H1 (cell line): ENCODE data around the gene KRT17. TPM values are rescaled to one million over a fixed set of nuclear protein-coding genes. Genes with fewer than 3 reads are reported as not detected.

ENCODE experiments used
- CTCF ChIA-PET: fragments of 300-600 bp; sonication (Branson Sonifier 250); formaldehyde crosslinking; loops from one replicate; lab custom pipeline; 2021; ENCODE audit not compliant: partially characterized antibody; lab: Charles Lee
- POLR2A ChIA-PET: fragments of 300-600 bp; sonication (Branson Sonifier 250); formaldehyde crosslinking; loops from one replicate; lab custom pipeline; 2021; ENCODE audit warnings: inconsistent platforms; ENCODE audit not compliant: partially characterized antibody; lab: Charles Lee
- DNase-seq, 2 experiments: peaks; one replicate each; pipeline versions ENCODE4 v3.0.0 to v3.0.0-alpha.2; 2010 to 2022; ENCODE audit warnings: low spot score in 2 of 2, low read depth in 1 of 2, mixed read lengths in 1 of 2
- FAIRE-seq: peaks from 2 replicates; lab custom pipeline; 2011; peaks lifted over from hg19 to GRCh38; lab: Jason Lieb, UNC
- H2AFZ ChIP-seq: 2 replicates; pipeline ENCODE4 v1.8.1; 2012; ENCODE audit warnings: low read length, inconsistent platforms
- H2AK5ac ChIP-seq: 2 replicates; pipeline ENCODE4 v1.6.1; 2013; ENCODE audit warnings: low read depth, low read length
- H2BK120ac ChIP-seq: replicated peaks from 2 replicates; pipeline ENCODE3; 2013; ENCODE audit warnings: low read depth, low read length, inconsistent platforms
- H2BK12ac ChIP-seq: 2 replicates; pipeline ENCODE4 v1.6.1; 2013; ENCODE audit warnings: low read depth, low read length
- H2BK15ac ChIP-seq: 2 replicates; pipeline ENCODE4 v1.6.1; 2013; ENCODE audit warnings: low read length
- H2BK20ac ChIP-seq: 2 replicates; pipeline ENCODE4 v1.6.1; 2013; ENCODE audit warnings: low read length
- H2BK5ac ChIP-seq: 2 replicates; pipeline ENCODE4 v1.6.1; 2013; ENCODE audit warnings: low read depth, low read length
- H3K14ac ChIP-seq: 2 replicates; pipeline ENCODE4 v1.6.1; 2013; ENCODE audit warnings: inconsistent platforms; ENCODE audit not compliant: insufficient read length
- H3K18ac ChIP-seq: 2 replicates; pipeline ENCODE4 v1.6.1; 2013; ENCODE audit warnings: low read length; ENCODE audit errors: extremely low read depth
- H3K23ac ChIP-seq: 2 replicates; pipeline ENCODE4 v1.6.1; 2013; ENCODE audit warnings: inconsistent platforms; ENCODE audit not compliant: insufficient read length
- H3K23me2 ChIP-seq: 2 replicates; pipeline ENCODE4 v1.6.1; 2013; ENCODE audit warnings: low read depth, low read length
- H3K27ac ChIP-seq: 2 replicates; pipeline ENCODE4 v1.6.1; 2011; ENCODE audit warnings: low read depth, low read length, inconsistent platforms
- H3K27me3 ChIP-seq, 4 experiments: replicated peaks in 1 of 4; 1 replicate in 1 of 4; 2 replicates in 3 of 4; pipeline versions ENCODE4 v1.6.1 to v1.8.1; 2011 to 2013; ENCODE audit warnings: low read length in 3 of 4, mild to moderate bottlenecking in 3 of 4, inconsistent platforms in 2 of 4, mixed read lengths in 2 of 4, moderate library complexity in 1 of 4; ENCODE audit not compliant: control insufficient read depth in 3 of 4, insufficient read depth in 3 of 4; ENCODE audit errors: extremely low read depth in 1 of 4
- H3K36me3 ChIP-seq, 4 experiments: 2 replicates each; pipeline versions ENCODE4 v1.6.1 to v1.8.1; 2011 to 2013; ENCODE audit warnings: mild to moderate bottlenecking in 4 of 4, low read length in 3 of 4, moderate library complexity in 2 of 4, control low read depth in 1 of 4, inconsistent platforms in 1 of 4; ENCODE audit not compliant: insufficient read depth in 4 of 4, control insufficient read depth in 2 of 4
- H3K4ac ChIP-seq: replicated peaks from 2 replicates; pipeline ENCODE3; 2013; ENCODE audit warnings: low read length, low read depth, mixed read lengths, inconsistent platforms; ENCODE audit not compliant: insufficient read length
- H3K4me1 ChIP-seq, 4 experiments: replicated peaks in 1 of 4; 1 replicate in 1 of 4; 2 replicates in 3 of 4; pipeline versions ENCODE4 v1.6.1 to v1.8.1; 2011 to 2013; ENCODE audit warnings: low read length in 3 of 4, inconsistent platforms in 2 of 4, mixed read lengths in 1 of 4; ENCODE audit not compliant: insufficient read depth in 4 of 4, control insufficient read depth in 3 of 4
- H3K4me2 ChIP-seq, 2 experiments: 2 replicates each; pipeline versions ENCODE4 v1.6.1 to v1.8.1; 2011 to 2013; ENCODE audit warnings: low read depth in 2 of 2, low read length in 2 of 2, control low read depth in 1 of 2, inconsistent platforms in 1 of 2, mild to moderate bottlenecking in 1 of 2; ENCODE audit not compliant: insufficient read depth in 1 of 2
- H3K4me3 ChIP-seq, 4 experiments: fragments of 200-600, 300-600 bp in 1 of 4; sonication (generic), shearing (Covaris generic), sonication (Bioruptor Twin) in 1 of 4; 2 replicates each; pipeline versions ENCODE4 v1.5.1 to v1.8.1; 2011 to 2016; ENCODE audit warnings: low read length in 4 of 4, low read depth in 3 of 4, control low read depth in 2 of 4, inconsistent platforms in 2 of 4, mild to moderate bottlenecking in 2 of 4, mixed read lengths in 1 of 4, moderate library complexity in 1 of 4; ENCODE audit not compliant: insufficient read depth in 2 of 4; ENCODE audit errors: extremely low read depth in 1 of 4
- H3K56ac ChIP-seq: replicated peaks from 2 replicates; pipeline ENCODE3; 2013; ENCODE audit warnings: low read depth, mild to moderate bottlenecking, mixed read lengths, low read length, inconsistent platforms; ENCODE audit not compliant: insufficient read length
- H3K79me1 ChIP-seq: 2 replicates; pipeline ENCODE4 v1.6.1; 2013; ENCODE audit warnings: low read depth, low read length, control low read depth
- H3K79me2 ChIP-seq, 2 experiments: 2 replicates each; pipeline versions ENCODE4 v1.6.1 to v1.8.1; 2012 to 2013; ENCODE audit warnings: low read length in 2 of 2, mild to moderate bottlenecking in 2 of 2, inconsistent platforms in 1 of 2; ENCODE audit not compliant: insufficient read depth in 2 of 2, control insufficient read depth in 1 of 2
- H3K9ac ChIP-seq, 4 experiments: replicated peaks in 1 of 4; 1 replicate in 1 of 4; 2 replicates in 3 of 4; pipeline versions ENCODE4 v1.6.1 to v1.8.1; 2011 to 2013; ENCODE audit warnings: low read depth in 3 of 4, low read length in 3 of 4, control low read depth in 2 of 4, mild to moderate bottlenecking in 2 of 4, moderate library complexity in 2 of 4, inconsistent platforms in 1 of 4; ENCODE audit errors: extremely low read depth in 1 of 4
- H3K9me3 ChIP-seq, 2 experiments: 2 replicates each; pipeline versions ENCODE4 v1.6.1 to v1.8.1; 2012 to 2013; ENCODE audit warnings: mild to moderate bottlenecking in 2 of 2, moderate library complexity in 2 of 2, control low read depth in 1 of 2, inconsistent platforms in 1 of 2, low read depth in 1 of 2, low read length in 1 of 2, mixed read lengths in 1 of 2; ENCODE audit not compliant: insufficient read depth in 2 of 2
- H4K20me1 ChIP-seq, 2 experiments: replicated peaks in 1 of 2; 2 replicates each; pipeline versions ENCODE3 to v1.8.1; 2011 to 2013; ENCODE audit warnings: inconsistent platforms in 2 of 2, low read length in 2 of 2, mild to moderate bottlenecking in 1 of 2; ENCODE audit not compliant: insufficient read depth in 2 of 2, control insufficient read depth in 1 of 2
- H4K5ac ChIP-seq: 2 replicates; pipeline ENCODE4 v1.6.1; 2013; ENCODE audit warnings: low read length, low read depth, mixed read lengths, inconsistent platforms; ENCODE audit not compliant: insufficient read length
- H4K8ac ChIP-seq: 2 replicates; pipeline ENCODE4 v1.8.0; 2013; ENCODE audit warnings: mild to moderate bottlenecking, moderate library complexity, low read length, inconsistent platforms; ENCODE audit not compliant: insufficient read depth; ENCODE audit errors: extremely low read depth
- H4K91ac ChIP-seq: replicated peaks from 2 replicates; pipeline ENCODE3; 2013; ENCODE audit warnings: low read length, mixed read lengths, inconsistent platforms; ENCODE audit not compliant: insufficient read length
- ASH2L ChIP-seq: fragments of 200-600, 300-600 bp; sonication (generic); IDR thresholded peaks from one replicate; pipeline ENCODE4 v1.7.1; 2017; ENCODE audit warnings: low read length
- CBX8 ChIP-seq: fragments of 300-800, 300-1000 bp; sonication (generic); IDR thresholded peaks from 2 replicates; pipeline ENCODE4 v1.7.1; 2016; ENCODE audit warnings: low read depth, low read length, borderline replicate concordance
- CEBPB ChIP-seq: IDR thresholded peaks from 2 replicates; pipeline ENCODE4 v1.6.1; 2012; ENCODE audit warnings: low read depth, low read length
- CHD1 ChIP-seq: IDR thresholded peaks from 2 replicates; pipeline ENCODE4 v1.6.1; 2012; ENCODE audit warnings: low read depth, low read length, improper control_type of control experiment
- MAFK ChIP-seq: IDR thresholded peaks from 2 replicates; pipeline ENCODE4 v1.6.1; 2012; ENCODE audit warnings: low read depth, mild to moderate bottlenecking, improper control_type of control experiment, low read length
- POLR2AphosphoS5 ChIP-seq: IDR thresholded peaks from 2 replicates; pipeline ENCODE4 v1.6.1; 2011; ENCODE audit warnings: low read depth, low read length
- RXRA ChIP-seq: IDR thresholded peaks from 2 replicates; pipeline ENCODE4 v1.6.1; 2011; ENCODE audit warnings: low read depth, mild to moderate bottlenecking, low read length, moderate library complexity; ENCODE audit not compliant: insufficient read depth
- SIRT6 ChIP-seq: IDR thresholded peaks from one replicate; pipeline ENCODE4 v1.7.1; 2012; ENCODE audit warnings: low read length, inconsistent platforms
- TAF7 ChIP-seq: optimal IDR thresholded peaks from 2 replicates; pipeline ENCODE3; 2011; ENCODE audit warnings: low read depth, mild to moderate bottlenecking, inconsistent platforms, low read length, moderate library complexity, borderline replicate concordance
- TBP ChIP-seq: IDR thresholded peaks from 2 replicates; pipeline ENCODE4 v1.6.1; 2011; ENCODE audit warnings: low read depth, low read length, improper control_type of control experiment
- WGBS, 2 experiments: shearing (Covaris generic) in 1 of 2; methylation state at CpG; one replicate each; pipeline versions ENCODE4 v1.1.6 to v1.1.7; 2013 to 2015; ENCODE audit warnings: low lambda C conversion rate in 2 of 2, mixed read lengths in 2 of 2, inconsistent platforms in 1 of 2, low coverage in 1 of 2, missing lambda C conversion rate in 1 of 2; ENCODE audit not compliant: insufficient replicate concordance in 2 of 2, insufficient coverage in 1 of 2, insufficient read length in 1 of 2; ENCODE audit errors: extremely low coverage in 1 of 2, missing lambda C conversion rate in 1 of 2; 5-methylcytosine and 5-hydroxymethylcytosine counted together
- polyA plus RNA-seq, 7 experiments: library from polyadenylated mRNA; depleted of rRNA in 3 of 7; stranded (reverse) in 5 of 7; unstranded in 2 of 7; fragments of >200 nt in 5 of 7; fragments of 200-250 nt in 2 of 7; gene quantifications; 1 replicate in 5 of 7; 2 replicates in 1 of 7; 4 replicates in 1 of 7; pipeline versions ENCODE4 v1.2.1 to v1.2.3, GENCODE V29; 2011 to 2013; ENCODE audit warnings: missing spikeins in 2 of 7, mixed read lengths in 2 of 7
- total RNA-seq: library from RNA; stranded (reverse); fragmentation: NEBNext Ultra II Directional; extraction: Animal tissue kit (Norgen Biotek cat#: 25700); gene quantifications from 2 replicates; pipeline ENCODE4 v1.2.1, GENCODE V29; 2021
- TF ChIP-seq, protein P1 (sequence below): IDR thresholded peaks from 2 replicates; pipeline ENCODE4 v1.6.1; 2012; ENCODE audit warnings: low read length, inconsistent platforms
- TF ChIP-seq, protein P2 (sequence below): IDR thresholded peaks from 2 replicates; pipeline ENCODE4 v1.6.1; 2011; ENCODE audit warnings: low read length, improper control_type of control experiment

Gene KRT17
- total and polyA plus RNA-seq, 2 of the 8 experiments (the other 6 are each of a cell fraction or from before 2014, with no cell fraction given): 0.50 to 0.95 TPM

DNA sequence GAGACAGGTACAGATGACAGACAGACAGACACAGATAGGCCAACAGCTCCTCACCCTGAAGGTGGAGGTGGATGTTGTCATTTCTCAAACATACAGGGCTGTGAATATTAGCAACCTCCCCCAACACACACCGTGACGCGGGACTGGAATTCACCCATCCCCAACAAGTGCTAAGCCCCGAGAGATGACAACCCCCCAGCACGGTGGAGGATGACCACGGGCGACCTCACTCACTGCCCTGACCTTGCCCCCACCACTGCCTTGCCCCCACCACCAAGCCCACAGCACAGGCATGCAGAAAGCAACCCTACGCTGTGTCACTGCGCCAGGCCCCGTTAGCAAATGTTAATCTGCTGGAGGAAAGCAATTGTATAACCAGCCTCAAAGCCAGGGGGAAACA, 4.9 kb upstream of the KRT17 start:
- POLR2A ChIA-PET: no interaction called here
- TF ChIP-seq RXRA: no peak
- TF ChIP-seq, protein P1, sequence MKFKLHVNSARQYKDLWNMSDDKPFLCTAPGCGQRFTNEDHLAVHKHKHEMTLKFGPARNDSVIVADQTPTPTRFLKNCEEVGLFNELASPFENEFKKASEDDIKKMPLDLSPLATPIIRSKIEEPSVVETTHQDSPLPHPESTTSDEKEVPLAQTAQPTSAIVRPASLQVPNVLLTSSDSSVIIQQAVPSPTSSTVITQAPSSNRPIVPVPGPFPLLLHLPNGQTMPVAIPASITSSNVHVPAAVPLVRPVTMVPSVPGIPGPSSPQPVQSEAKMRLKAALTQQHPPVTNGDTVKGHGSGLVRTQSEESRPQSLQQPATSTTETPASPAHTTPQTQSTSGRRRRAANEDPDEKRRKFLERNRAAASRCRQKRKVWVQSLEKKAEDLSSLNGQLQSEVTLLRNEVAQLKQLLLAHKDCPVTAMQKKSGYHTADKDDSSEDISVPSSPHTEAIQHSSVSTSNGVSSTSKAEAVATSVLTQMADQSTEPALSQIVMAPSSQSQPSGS: no peak
- TF ChIP-seq MAFK: no peak
- no peak for TF ChIP-seq SIRT6
- no peak for TF ChIP-seq ASH2L
- TF ChIP-seq CEBPB: no peak
- no peak for TF ChIP-seq TBP
- no peak for TF ChIP-seq TAF7
- no peak for TF ChIP-seq CBX8
- TF ChIP-seq, protein P2, sequence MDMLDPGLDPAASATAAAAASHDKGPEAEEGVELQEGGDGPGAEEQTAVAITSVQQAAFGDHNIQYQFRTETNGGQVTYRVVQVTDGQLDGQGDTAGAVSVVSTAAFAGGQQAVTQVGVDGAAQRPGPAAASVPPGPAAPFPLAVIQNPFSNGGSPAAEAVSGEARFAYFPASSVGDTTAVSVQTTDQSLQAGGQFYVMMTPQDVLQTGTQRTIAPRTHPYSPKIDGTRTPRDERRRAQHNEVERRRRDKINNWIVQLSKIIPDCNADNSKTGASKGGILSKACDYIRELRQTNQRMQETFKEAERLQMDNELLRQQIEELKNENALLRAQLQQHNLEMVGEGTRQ: no peak
- no peak for TF ChIP-seq POLR2AphosphoS5
- TF ChIP-seq CHD1: no peak

More for the DNA sequence above, 4.9 kb upstream of the KRT17 start:
- Histone ChIP-seq H2BK5ac (no peak overlapping the region), H4K91ac (no peak overlapping the region), H3K4me2 (no peak overlapping the region), H3K79me2 (no peaks in the 10 kb centered on the region), H4K20me1 (peaks cover 0 to 11% of the 10 kb centered on the region in 2 experiments), H2BK120ac (no peak overlapping the region), H3K36me3 (no peaks in the 10 kb centered on the region; a peak in 1 of 8 replicates), H3K27me3 (no peaks in the 10 kb centered on the region), H3K18ac (no peak overlapping the region), H3K27ac (no peak overlapping the region), H2BK15ac (no peak overlapping the region), H2BK20ac (no peak overlapping the region), H4K8ac (no peak overlapping the region), H3K14ac (no peak overlapping the region), H3K56ac (no peak overlapping the region), H3K4me1 (peaks cover 0 to 6% (median 0%) of the 10 kb centered on the region in 4 experiments; a peak in 1 of 7 replicates), H2AK5ac (no peak overlapping the region), H3K79me1 (no peaks in the 10 kb centered on the region), H3K9me3 (no peaks in the 10 kb centered on the region), H3K4ac (no peak overlapping the region), H3K23ac (no peak overlapping the region), H3K9ac (no peak overlapping the region), H3K4me3 (no peak overlapping the region), H2BK12ac (no peak overlapping the region), H4K5ac (no peak overlapping the region), H3K23me2 (peaks cover 12% of the 10 kb centered on the region; the same call in 1 of the 2 replicates), H2AFZ (no peak overlapping the region)
- CTCF ChIA-PET: interaction anchor here (0.9 to 14.5 kb wide), 10 partner anchors 9 to 80 kb away, joined by 3 to 103 read pairs (median 6); no protein-coding TSS in a partner anchor
- DNase-seq (no peak), FAIRE-seq (no peak)
- WGBS, 2 experiments: 97% methylated on average over 10 of the region's 10 CpGs; no CpG with 5 or more reads in 1 of the 2 experiments
